ENCODE results near the gene CDH15.

DNA sequence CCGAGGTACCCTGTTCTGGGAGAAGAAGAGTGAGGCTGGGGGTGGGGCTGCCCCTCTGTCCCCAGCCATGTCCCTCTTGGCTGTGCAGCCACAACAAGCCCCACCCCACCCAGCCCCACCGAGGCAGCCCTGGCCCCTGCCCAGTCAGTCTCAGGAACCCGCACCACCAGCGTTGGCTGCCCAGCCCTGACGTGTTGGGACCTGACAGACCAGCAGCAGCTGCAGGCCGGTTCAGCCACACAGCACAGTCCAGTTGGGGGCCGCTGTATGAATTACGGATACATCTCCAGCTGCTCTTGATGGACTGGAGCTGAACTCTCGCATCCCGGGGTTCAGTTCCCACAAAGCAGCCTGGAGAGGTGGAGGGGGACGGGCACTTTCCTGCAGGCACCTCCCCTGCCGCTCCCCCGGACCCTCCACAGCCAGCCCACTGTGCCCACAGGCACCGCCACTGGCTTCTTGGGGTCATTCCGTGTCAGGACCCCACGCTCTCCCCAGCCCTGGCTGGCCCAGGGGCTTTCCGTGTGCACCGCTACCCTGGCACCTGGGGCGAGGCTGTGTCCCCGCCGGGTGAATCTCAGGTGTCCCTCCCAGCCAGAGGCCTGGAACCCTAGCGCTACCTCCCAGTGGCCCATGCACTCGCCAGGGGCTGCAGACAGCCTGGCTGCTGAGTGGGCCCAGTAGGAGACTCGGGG, 7.1 kb downstream of the CDH15 start:
- TF ChIP-seq CTCF (IDR thresholded peaks at IDR 0.05): no peak
- TF ChIP-seq EZH2 (IDR thresholded peaks at IDR 0.05; ENCODE audit: borderline replicate concordance, insufficient read depth, low read depth, low read length, poor library complexity, severe bottlenecking): no peak
